CD4-positive, alpha-beta T cell treated with Interleukin-2 at 100 ng/mL for 4 hours (primary cell): ENCODE data around the gene ERICH6.
A peak's percentile ranks its signal among the peaks of the same experiment; 100 is the strongest.

Source experiments
- DNase-seq: peaks from one replicate; pipeline ENCODE4 v3.0.0-alpha.2; 2020; ENCODE audit warnings: low spot score

ERICH6 gene

DNA sequence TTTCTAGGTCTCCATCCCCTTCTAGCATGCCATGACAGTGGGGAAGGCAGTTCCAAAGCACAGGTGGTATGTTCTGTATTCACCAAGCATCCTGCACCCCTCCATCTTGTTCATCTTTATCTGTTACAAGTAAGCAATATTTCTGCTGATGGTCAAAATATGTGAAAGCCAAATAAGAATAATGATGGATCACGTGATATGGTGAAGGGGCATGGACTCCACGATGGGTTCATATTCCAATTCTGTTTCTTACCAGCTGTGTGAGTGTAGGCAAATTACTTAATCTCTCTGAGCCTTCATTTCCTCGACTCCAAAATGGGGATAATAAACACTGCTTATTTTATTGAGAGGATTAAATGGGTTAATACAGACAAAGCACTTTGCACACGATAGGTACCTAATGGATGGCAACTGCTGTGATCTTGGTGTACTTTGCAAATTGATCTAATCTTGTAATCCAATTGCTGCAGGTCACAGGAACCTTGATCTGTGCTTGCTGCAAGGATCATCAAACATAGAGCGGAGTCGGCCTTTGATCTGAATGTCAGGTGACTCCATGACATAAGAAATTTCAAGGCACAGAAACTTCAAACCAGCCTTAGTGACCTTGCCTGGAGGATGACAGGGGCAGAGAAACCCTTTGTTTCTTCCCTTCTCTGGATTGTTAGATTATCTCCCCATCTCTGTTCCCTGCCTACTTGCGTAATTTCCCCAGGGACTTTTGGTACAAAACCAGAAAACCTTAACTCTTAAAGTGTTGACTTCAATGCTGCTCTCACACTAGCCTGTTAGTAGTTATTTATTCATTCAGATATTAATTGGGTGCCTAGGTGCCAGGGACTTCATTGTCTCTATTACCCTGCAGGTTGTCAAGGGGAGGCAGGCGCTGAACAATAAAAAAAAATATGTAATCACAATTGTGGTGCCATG is 33.4 kb upstream of the ERICH6 start:
- no peak for DNase-seq

DNA sequence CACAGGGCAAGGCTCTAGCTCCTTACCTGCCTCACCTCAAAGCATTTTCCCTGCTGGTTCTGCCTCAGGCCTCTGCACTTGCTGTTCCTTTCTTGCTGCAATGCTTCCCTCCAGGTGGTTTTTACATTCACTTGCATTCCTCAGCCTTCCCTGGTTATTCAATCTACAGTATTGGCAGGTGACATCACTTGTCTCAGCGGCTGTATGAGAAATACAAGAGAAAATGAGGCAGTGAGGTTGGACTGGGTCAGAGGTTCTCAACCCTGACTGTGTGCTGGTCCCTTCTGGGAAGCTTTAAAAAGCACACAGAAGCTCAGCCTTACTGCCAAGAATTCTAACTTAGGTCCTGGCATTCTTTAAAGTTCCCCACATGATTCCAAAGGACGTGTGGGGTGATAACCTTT is 32.6 kb upstream of the ERICH6 start:
- DNase-seq, result no peak

DNA sequence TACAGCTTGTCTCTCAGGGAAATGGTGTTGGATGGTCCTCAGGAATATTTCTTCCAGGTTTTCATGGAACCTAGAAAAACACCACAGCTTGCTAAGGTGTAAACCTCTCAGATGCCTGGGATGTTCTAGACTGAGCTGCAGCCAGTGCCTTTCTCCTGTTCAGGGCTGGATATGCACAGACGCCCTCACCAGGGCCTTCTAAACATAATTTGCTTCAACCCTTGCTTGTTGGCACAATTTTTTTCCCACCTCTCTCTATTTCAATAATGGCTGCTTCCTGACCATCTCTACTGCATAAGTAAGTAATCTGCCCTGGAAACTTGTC is 31.0 kb upstream of the ERICH6 start:
- DNase-seq, result no peak

DNA sequence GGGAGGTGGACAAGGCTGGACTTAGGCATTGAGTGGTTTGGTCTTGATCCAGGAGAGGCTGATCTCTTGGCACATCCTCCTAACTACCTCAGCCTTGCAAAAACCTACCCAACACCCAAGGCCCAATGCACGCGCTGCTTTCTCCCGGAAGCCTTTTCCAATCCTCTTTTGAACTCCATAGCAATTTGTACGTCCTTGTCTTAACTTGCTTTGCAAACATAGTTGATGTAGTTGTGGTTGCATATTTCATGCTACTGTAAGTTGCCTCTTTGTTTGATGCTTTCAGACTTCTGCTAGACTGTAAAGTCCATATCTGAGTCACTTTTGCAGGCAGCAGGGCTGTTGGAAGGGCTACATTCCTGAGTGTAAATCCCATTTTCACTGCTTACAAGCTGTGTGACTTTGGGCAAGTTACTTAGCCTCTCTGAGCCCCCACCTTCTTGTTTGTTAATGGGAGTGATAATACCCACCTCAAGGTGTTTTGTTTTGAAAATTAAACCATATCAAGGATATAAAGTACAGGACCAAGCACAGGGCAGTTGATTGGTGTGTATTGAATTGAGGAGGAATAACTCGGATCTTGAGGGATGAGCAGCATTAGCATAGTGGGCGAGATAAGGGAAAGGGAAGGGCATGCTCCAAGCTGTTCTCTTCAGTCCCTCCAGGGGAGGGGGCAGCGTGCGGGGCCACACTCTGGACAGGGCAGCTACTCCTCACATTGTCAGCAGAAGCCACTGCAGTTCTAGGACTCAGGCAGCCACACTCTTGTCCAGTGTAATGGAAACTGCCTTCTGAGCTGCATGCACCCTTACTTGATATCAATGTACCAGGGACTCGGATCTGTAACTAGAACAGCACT is 30.4 kb upstream of the ERICH6 start:
- DNase-seq, result no peak

DNA sequence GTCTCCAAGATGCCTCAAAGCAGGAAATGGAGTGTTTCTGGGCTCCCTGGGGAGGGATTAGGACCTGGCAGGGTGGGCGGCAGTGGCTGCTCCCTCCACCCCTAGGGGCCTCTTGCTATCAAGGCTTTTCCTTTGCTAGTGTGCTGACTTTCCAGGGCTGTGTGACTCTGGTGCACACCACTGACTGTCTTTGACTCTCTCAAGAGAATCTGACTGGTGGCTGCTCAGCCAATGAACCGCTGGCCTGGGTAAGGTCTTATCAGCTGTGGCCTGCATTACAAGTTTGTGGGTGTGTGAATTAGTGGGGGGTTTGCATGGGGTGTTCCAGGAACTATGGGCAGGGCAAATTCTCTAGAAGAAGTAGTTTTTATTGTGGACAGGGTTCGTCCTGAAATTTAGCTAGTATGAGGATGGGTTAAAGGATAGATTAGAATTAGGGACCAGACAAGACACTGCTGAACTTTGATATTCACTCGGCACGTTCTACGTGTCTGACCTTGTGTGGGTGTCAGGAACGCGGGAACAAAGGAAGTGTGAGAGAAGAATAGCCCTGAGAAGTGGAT is 29.7 kb upstream of the ERICH6 start:
- no peak for DNase-seq

DNA sequence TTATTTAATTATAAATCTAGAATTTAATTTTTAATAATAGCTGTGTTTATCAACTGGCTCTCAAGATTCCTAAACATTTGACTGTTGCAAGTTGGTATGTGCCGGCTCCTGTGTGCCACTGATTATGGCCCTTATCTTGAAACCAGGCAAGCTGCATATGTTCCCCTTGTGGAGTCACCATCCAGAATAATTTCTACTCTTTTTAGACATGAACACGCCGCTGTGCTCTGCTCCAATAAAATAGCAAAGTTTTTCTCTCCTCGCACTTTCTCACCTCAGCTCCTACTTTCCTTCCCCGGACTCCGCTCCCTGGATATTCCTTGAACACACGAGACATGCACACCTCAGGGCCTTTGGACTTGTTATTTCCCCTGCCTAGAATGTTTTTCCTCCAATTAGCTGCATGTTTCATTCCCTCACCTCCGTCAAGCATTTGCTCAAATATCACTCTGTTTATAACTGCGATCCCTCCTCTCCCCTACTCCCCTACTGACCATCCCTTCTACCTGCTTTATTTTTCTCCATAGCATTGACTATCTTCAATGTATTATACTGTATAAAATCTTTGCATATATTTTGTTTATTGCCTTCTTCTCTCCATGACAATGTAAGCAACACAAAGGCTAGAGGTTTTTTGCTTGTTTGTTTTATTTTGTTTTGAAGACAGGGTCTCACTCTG is 26.1 kb upstream of the ERICH6 start:
- DNase-seq, result no peak

DNA sequence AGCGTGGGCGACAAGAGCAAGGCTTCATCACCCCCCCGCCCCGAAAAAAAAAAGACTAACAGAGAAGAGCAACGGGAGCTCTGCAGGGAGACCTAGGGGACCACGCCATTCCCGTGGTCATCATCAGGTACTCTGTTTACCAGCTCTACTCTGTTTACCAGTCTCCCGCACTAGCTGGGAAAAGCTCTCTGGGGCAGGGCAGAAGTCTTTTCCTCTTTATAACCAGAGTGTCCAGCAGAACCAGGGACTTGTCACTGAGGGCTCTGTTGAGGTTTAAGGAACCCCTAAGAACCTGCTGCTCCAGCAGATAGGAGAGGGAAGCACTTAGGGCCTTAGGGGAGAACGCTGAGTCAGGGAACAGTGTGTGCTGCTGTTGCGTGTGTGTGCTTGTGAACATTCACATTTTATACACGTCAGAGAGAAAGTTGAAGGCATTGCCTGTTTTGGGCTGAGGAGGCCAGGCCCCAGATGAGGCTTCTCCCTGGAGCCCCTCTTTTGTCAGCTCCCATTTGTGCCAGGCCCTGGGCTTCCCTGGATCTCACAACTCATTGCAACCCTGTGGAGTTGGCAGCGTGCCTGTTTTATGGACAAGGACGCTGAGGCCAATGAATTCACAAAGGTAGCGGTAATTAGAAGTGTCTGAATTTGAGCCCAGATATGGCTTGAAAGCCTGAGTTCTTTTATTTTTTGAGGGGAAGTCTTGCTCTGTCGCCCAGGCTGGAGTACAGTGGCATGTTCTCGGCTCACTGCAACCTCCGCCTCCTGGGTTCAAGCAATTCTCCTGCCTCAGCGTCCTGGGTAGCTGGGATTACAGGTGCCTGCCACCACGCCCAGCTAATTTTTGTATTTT is 24.2 kb upstream of the ERICH6 start:
- no peak for DNase-seq

DNA sequence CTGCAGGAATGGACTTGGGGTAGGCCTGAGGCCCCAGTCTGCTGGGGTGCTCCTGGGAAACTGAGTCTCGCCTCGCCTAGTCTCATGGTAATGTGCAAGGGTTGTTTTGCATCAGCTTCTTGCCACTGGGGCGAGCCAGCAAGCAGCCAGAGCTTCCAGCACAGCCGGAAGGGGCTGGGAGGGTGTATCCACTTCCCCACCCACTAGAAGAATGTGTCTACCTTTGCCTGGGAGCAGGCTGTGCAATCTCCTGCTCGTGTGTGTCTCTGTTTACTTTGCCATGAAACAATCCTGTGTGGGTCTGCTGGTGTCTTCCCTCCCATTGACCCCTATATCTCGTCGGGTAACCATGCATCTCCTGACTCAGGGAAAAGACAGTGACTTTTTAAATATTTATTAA is 21.8 kb upstream of the ERICH6 start:
- no peak for DNase-seq

DNA sequence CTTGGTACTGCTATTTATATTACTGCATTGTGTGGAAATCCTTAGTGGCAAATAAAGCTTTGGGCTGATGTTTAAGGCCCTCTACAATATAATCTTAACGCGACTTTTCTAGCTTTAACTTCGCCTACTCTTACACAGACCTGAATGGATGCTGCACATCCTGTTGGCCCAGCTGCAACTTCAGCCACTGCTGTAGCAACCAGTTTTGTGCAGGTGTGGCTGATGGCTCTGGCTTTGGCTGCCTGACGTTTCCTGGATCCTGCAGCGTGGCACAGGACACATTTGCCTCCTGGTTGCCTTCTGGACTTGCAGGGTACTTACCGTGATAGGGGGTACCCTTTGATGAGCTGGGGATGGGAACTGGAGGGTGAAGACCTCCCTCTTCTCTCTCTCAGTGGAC is 20.2 kb upstream of the ERICH6 start:
- DNase-seq, result no peak

DNA sequence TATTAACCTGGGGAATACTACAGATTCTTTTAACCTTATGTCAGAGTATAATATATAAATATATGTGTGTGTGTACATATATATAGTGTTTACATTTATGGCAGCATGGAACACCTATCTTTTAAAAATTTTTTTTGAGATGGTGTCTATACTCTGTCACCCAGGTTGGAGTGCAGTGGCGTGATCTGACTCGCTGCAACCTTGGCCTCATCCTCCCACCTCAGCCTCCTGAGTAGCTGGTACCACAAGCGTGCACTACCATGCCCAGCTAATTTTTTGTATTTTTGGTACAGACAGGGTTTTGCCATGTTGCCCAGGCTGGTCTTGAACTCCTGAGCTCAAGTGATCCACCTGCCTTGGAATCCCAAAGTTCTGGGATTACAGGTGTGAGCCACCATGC is 18.5 kb upstream of the ERICH6 start:
- DNase-seq, result no peak

DNA sequence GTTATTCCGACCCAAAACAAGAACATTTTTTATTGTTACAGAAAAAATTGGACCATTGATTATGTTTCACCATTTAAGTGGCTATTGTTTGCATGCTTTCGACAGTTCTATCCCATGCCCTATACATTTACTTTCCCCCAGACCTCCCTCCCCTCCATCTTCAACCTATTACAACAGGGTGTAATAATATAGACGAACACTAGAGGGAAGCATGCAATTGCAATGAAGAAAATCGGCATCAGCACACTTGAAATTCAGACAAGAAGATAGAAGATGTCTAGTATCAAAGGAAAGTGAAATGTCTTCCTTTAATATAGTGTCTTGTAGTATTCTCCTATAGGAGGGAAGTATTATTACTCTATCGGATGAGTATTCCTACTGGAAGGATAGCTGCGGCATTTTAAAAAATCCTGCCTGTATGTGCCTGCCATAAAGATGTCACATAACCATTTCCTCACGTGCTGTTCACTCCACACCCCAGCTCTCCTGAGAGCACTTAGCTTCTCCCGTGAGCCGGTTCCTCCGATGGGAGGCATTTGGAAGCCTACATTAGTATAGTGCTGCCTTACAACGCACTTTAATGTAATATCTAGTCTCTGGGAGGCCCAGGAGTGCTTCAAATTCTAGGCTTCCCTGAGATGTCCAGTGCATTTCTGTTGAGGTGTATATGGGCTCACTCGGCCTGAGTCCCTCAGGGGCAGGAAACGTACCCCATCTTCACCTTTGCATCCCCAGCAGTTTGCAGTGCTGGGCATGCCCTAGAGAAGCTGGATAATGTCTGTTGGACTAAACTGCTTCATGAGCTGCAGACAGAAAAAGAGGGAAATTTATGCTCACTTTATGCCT is 17.8 kb upstream of the ERICH6 start:
- peak; percentile 78 for DNase-seq

DNA sequence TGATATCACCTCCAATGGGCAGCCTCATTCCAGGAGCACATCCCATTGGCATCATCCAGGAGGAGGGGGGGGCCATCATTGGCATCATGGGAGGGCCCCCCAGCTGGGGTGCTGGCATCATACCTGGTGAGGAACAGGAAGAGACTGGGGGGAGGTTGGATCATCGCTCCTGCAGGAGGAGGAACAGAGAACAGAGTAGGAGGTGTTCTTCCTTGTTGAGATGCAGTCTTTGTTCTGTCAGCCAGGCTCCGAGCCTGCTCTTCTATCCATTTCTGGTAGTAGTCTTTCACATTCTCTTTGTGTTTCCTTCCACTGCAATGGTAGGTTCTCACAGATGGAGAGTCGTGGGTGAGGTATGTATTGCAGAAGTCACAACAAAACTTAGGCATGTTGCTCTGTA is 16.7 kb upstream of the ERICH6 start:
- DNase-seq, result no peak

DNA sequence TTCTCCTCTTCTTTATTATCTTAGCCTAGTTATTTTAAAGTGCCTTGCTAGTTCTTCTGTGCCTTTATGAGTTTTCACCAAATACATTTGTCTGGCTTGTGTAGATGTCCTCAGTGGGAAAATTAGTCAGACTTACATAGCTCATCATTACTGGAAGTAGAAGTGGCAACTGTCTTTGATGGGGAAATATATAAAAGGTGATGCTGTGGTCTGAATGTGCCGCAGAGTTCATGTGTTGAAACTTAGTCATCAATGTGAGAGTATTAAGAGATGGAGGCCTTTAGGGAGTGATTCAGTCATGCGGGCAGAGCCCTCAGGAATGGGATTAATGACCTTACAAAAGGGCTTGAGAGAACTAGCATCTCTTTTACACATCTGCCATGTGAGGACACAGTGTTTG is 6.4 kb upstream of the ERICH6 start:
- DNase-seq, result no peak

DNA sequence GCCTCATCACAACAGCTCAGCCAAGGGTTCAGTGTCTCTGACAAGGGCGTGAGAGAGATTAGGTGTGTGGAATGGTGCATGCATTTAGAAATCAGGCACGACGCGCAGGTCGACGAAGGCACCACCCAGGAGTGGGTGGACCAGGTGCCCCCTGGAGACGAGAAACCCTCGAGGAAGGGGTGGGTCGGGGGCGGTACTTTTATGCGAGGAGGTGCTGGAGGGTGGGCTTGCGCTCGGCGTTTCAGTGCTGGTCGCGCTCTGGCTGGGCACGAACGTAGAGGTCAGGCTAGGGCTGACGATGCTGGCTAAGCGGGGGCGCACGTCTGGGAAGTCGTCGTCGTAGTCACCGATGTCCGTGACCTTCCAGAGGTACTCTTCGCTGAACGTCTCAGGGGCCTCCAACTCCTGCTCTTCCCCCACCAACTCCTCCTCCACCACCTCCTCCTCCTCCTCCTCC is 393 bp downstream of the ERICH6 start:
- DNase-seq, result peak; percentile 54

DNA sequence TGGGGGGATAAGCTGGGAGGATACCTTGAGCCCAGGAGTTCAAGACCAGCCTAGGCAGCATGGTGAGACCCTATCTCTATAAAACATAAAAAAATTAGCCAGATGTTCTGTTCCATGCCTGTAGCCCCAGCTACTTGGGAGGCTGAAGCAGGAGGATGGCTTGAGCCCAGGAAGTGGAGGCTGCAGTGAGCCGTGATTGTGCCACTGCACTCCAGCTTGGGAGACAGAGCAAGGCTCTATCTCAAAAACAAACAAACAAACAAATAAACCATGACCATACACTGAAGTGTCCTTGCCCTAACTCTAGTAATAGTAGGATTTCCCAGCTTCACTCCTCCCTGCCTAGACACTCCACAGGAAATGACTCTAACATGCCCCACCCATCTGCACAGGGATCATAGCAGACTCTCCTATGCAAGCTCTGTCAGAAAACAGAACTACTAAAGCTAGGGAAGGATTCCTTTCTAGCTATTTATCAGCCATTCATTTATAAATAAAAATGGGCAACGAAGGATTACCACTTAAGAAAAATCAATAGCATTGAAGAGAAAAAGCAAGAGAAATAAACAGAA is 4.6 kb downstream of the ERICH6 start:
- DNase-seq, result no peak

DNA sequence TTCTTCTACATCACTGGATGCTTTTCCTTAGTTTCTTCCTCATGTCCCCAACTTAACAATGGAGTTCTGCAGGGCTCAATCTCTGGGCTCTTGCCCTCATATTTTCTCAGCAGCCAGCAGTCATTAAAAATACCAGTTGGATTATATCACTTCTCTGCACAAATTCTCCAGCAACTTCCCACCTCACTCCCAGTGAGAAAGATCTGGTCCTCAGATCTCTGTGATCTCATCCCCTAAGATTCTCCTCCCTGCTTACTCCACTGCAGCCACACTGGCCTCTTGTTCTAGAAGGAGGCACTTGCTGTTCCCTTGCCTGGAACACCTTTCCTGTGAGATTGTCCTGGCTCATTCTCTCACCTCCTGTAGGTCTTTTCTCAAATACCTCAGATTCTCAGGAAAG is 6.1 kb downstream of the ERICH6 start:
- DNase-seq, result no peak

DNA sequence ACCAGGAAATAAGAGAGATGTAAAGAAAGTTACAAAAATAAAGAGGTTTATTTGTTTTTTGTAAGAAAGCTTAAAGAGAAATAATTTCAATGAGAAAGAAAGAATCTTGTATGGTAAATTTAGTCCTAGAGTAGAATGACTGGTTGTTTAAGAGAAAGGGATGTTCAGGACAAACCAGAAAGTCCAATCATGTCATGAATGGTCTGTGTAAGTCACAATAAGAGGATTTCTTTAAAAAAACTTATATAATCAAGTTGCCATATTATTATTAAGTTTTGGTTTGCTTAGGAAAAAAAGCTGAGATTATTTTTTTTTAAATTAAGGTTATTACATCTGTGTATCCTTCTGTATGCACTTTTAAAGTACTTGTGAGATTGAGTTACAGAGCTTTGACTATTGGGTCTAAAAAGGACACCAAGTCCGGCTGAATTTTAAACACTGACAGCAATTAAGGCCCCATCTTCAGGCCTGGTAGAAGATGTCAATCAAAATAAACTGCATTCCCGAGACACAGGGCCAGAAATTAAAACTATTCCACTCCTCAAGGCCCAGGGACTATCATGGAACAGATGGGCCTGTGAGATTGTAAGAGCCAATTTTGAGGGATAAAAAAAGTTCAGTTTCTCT is 12.2 kb downstream of the ERICH6 start:
- no peak for DNase-seq

DNA sequence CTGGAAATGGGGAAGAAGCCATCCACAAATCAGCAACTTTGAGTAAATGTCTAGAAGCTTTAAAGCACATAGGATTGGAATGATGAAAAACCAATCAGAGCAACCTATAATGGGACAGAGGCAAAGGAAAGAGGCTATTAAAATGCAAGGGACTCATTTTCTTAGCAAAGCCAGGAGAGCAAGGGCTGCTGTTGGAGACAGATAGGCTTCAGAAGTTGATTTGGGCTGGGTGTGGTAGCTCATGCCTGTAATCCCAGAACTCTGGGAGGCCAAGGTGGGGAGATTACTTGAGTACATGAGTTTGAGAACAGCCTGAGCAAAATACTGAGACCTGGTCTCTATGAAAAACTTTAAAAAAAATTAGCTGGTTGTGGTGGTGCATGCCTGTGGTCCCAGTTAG is 16.1 kb downstream of the ERICH6 start:
- DNase-seq, result no peak

DNA sequence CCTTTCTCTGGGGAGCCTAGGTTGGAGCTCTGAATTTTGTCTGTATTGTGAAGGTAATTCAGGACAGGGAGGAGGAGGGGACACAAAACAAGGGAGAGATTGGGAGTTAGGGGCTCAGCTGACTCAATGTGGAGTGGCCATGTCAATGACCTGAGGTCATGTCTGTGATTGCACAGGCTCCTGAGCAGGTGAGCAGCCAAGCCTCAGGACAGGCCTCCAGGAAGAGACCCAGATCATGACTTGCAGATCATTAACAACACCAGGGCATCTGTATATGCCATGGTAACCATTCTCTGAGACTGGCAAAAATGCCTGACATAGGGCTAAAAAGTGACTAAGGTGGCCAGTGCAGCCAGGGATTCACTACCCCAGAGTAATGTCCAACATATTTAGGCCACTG is 20.9 kb downstream of the ERICH6 start:
- DNase-seq, result no peak

DNA sequence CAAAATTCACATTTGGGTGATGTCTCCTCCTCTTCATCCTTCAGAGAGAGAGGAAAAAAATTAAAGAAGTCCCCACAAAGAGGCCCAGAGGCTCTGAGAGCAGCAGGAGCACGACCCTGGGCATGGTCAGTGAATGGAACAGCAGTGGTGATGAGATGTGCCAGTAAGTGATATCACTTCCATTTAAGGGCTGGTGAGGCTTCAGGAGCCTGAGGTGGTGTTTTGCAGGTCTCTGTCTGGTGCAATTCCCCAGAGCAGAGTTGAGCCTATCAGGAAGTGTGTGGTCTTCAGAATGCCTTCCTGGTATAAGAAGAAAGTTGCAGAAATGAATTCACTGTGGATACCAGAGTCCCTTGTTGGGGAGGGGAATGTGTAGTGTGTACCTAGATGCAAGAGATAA is 21.4 kb downstream of the ERICH6 start:
- DNase-seq, result no peak
